HG03521 (cell line): ENCODE measurements around the gene CD160.
"Not testable (repeated sequence)": the region's sequence is repeated elsewhere in the genome, so short reads cannot be mapped to it uniquely, and the experiment has no call there.

Source experiments
- ATAC-seq: cut with Tn5 transposase; IDR thresholded peaks from one replicate; pipeline ENCODE4 v1.9.1; 2021; ENCODE audit warnings: mild to moderate bottlenecking, moderate library complexity; ENCODE audit not compliant: unreplicated experiment

The CD160 gene

DNA sequence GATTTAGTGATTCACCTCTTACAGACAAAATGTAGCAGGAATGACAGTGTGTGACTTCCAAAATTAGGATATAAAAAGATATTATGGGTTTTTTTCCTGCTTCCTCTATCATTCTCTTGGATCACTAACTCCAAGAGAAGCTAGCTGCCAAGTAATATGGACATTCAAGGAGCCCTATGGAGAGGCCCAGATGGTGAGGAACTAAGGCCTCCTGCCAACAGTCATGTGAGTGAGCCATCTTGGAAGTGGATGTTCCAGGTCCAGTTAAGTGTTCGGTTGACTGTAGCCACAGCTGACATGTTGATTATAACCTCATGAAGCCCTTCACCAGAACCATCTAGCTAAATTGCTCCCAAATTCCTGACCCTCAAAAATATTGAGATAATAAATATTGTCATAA lies 38.8 kb downstream of the CD160 start:
- no peak for ATAC-seq

DNA sequence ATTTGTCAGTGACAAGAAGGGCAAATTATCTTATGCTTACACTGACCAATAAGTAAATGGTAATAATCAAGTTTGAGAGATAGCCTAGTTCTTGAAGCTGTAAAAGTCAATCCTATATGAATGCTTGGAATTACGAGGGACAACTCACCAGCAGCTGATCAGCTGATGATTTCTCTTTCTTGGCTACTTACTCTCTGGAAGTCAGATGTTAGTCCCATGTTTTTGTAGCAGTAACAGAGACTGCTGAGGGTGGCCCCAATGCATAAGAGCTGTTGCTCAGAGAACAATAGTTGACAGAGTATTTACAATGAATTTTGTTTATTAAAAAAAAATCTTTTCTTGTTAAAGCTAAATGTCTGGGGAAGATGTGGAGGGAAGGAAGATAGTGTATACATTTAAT lies 39.3 kb downstream of the CD160 start:
- no peak for ATAC-seq

DNA sequence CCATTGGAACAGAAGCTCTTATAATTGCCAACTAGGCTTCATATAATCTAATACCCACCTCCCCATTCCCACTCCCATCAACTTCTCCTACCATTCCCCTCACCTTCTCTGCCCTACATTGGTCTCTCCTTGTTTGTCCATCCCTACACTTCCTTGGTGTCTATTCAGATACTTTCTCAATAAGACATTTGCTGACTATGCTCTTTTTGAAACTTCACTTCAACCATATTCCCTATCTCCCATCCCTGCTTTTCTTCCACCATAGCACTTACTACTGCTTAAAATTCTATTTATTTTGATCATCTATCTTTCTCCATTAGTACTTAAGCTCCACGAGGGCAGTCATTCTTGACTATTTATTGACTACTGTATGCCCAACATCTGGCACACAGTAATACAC lies 40.4 kb downstream of the CD160 start:
- ATAC-seq = no peak

DNA sequence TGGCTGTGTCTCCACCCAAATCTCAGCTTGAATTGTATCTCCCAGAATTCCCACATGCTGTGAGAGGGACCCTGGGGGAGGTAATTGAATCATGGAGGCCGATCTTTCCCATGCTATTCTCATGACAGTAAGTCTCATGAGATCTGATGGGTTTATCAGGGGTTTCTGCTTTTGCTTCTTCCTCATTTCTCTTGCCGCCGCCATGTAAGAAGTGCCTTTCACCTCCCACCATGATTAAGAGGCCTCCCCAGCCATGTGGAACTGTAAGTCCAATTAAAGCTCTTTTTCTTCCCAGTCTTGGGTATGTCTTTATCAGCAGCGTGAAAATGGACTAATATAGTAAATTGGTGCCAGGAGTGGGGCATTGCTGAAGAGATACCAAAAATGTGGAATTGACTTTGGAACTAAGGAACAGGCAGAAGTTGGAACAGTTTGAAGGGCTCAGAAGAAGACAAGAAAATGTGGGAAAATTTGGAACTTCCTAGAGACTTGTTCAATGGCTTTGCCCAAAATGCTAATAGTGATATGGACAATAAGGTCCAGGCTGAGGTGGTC lies 41.2 kb downstream of the CD160 start:
- ATAC-seq = not testable (repeated sequence)

- not testable (repeated sequence) for ATAC-seq
Measured at GRCh38 chr1:145761498-145761897, 42.2 kb downstream of the CD160 start.

DNA sequence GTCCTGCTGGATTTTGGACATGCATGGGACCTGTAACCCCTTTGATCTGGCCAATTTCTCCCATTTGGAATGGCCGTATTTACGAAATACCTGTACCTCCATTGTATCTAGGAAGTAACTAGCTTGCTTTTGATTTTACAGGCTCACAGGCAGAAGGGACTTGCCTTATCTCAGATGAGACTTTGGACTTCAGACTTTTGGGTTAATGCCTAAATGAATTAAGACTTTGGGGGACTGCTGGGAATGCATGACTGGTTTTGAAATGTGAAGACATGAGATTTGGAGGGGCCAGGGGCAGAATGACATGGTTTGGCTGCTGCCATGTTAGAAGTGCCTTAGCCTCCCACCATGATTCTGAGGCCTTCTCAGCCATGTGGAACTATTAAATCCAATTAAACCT lies 42.7 kb downstream of the CD160 start:
- not testable (repeated sequence) for ATAC-seq

DNA sequence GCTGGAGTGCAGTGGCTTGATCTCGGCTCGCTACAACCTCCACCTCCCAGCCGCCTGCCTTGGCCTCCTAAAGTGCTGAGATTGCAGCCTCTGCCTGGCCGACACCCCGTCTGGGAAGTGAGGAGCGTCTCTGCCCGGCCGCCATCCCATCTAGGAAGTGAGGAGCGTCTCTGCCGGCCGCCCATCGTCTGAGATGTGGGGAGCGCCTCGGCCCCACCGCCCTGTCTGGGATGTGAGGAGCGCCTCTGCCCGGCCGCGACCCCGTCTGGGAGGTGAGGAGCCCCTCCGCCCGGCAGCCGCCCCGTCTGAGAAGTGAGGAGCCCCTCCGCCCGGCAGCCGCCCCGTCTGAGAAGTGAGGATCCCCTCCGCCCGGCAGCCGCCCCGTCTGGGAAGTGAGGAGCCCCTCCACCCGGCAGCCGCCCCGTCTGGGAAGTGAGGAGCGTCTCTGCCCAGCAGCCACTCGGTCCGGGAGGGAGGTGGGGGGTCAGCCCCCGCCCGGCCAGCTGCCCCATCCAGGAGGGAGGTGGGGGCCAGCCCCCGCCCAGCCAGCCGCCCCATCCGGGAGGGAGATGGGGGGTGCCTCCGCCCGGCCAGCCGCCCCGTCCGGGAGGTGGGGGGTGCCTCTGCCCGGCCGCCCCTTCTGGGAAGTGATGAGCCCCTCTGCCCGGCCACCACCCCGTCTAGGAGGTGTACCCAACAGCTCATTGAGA lies 45.1 kb downstream of the CD160 start:
- ATAC-seq = not testable (repeated sequence)

DNA sequence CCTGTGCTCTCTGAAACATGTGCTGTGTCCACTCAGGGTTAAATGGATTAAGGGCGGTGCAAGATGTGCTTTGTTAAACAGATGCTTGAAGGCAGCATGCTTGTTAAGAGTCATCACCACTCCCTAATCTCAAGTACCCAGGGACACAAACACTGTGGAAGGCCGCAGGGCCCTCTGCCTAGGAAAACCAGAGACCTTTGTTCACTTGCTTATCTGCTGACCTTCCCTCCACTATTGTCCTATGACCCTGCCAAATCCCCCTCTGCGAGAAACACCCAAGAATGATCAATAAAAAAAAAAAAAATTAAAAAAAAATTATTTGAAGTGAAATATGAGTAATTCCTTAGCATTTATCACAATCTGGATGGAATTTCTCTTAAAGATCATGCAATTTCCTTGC lies 45.8 kb downstream of the CD160 start:
- ATAC-seq = not testable (repeated sequence)

DNA sequence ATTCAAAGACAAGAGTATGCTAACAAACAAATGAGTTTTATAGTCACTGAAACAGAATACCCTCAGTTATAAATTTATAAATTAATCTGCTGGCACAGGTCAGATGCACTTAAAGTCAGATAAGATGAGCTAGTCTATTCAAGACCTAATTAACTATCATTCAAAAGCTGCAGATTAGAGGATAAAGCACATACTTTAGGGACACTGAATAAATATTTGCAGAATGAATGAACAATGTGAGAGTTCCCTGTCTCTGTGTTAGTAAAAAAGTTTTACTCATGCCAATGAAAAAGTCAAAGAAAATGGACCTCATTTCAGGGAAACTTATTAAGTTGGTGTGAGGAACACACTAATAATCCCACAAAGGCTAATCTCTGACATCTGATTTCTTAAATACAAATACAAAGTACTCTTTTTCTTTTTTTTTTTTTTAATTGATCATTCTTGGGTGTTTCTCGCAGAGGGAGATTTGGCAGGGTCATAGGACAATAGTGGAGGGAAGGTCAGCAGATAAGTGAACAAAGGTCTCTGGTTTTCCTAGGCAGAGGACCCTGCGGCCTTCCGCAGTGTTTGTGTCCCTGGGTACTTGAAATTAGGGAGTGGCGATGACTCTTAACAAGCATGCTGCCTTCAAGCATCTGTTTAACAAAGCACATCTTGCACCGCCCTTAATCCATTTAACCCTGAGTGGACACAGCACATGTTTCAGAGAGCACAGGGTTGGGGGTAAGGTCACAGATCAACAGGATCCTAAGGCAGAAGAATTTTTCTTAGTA lies 46.5 kb downstream of the CD160 start:
- not testable (repeated sequence) for ATAC-seq

- ATAC-seq = not testable (repeated sequence)
Measured at GRCh38 chr1:145766926-145767325, 47.6 kb downstream of the CD160 start.

GRCh38 chr1:145768004-145768403 lies 48.7 kb downstream of the CD160 start:
- ATAC-seq = not testable (repeated sequence)

GRCh38 chr1:145771056-145771455 lies 51.8 kb downstream of the CD160 start:
- ATAC-seq = no peak

- ATAC-seq = no peak
Measured at GRCh38 chr1:145773423-145773822, 54.1 kb downstream of the CD160 start.

- no peak for ATAC-seq
Measured at GRCh38 chr1:145777357-145778145, 58.3 kb downstream of the CD160 start.

DNA sequence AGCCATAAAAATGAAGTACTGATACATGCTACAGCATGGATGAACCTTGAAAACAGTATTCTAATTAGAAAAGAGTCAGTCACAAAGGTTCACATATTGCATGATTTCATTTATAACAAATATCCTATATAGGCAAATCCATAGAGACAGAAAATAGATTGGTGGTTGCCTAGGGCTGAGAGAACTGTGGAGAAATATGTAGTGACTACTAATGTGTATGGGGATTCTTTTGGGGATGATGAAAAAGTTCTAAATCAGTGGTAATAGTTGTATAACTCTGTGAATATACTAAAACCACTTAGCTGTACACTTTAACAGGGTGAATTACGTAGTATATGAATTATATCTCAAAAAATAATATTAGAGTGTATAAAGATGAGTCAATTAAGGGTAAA lies 58.8 kb downstream of the CD160 start:
- no peak for ATAC-seq

DNA sequence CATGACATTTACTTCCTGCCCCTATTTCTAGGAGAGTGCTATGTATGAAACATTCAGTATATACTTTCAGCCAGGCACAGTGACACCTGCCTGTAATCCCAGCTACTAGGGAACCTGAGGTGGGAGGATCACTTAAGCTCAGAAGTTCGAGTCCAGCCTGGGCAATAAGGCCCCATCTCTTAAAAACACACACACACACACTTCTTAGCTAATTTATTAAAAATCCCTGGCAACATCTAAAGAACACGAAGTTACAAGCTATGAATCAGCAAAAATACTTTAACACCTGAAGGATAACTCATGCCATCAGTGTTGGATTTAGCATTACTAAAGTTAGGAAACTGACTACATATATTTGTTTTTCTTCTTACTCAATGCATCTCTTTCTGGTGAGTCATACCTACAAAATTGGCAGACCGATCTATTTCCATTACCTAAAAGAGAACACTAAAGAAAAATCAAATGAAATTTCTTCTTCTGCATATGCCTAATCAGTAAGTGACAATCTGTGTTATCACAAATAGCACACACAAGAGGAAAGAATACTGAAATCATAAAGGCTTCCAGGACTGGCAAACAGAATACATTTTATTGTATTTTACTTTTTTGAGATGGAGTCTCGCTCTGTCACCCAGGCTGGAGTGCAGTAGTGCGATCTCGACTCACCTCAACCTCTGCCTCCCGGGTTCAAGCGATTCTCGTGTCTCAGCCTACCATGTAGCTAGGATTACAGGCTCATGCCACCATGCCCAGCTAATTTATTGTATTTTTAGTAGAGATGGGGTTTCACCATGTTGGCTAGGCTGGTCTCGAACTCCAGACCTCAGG lies 63.2 kb downstream of the CD160 start:
- ATAC-seq = no peak

GRCh38 chr1:145784409-145784808 lies 65.1 kb downstream of the CD160 start:
- ATAC-seq = no peak

DNA sequence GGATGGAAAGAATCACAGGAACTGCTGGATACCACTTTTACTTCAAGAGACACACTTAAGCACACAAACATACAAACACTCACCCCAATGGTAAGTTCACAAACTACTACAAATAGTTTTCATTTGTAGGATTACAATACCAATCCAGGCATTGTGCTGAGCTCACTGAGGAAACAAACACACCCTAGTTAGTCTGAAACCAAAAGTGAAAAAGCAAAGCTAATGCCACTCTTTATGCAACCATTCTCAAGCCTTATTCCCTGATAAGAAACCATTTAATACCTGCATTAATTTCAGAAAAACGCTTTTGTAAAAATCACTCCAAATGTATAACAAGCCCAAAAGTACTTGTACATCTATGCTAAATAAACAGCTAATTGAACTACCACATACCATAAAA lies 66.2 kb downstream of the CD160 start:
- no peak for ATAC-seq

GRCh38 chr1:145786271-145786670 lies 67.0 kb downstream of the CD160 start:
- no peak for ATAC-seq

DNA sequence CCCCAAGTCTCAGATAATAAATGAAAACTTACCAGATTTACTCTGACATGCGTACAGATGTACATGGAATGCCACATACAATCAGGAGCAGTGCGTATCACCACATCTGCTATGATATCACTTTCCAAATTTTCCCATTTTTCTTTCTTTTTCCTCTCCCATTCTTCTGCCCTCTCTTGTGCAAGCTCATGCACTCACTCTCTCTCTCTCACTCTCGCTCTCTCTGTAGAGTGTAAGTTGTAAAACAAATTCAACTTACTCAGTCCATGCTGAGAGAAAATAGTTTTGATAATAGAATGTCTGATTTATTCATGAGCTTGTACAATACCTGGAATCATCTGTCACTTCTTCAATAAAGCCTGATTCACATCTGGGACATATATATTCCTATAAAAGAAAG lies 69.3 kb downstream of the CD160 start:
- ATAC-seq = no peak
